Measurements from ENCODE around the gene CD9.
"Not testable (repeated sequence)": the region's sequence is repeated elsewhere in the genome, so short reads cannot be mapped to it uniquely, and the experiment has no call there.

DNA sequence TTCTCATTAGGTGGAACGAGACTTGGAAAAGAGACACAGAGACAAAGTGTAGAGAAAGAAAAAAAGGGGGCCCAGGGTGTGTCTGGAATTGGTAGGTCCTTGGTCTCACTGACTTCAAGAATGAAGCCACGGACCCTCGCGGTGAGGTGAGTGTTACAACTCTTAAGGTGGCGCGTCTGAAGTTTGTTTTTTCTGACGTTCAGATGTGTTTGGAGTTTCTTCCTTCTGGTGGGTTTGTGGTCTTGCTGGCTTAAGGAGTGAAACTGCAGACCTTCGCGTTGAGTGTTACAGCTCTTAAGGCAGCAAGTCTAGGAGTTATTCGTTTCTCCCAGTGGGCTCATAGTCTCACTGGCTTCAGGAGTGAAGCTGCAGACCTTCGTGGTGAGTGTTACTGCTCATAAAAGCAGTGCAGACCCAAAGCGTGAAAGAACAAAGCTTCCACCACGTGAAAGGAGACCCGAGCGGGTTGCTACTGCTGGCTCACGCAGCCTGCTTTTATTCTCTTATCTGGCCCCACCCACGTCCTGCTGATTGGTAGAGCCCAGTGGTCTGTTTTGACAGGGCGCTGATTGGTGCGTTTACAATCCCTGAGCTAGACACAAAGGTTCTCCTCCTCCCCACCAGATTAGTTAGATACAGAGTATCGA lies 10.1 kb upstream of the CD9 start:
- TF ChIP-seq, protein P1, sequence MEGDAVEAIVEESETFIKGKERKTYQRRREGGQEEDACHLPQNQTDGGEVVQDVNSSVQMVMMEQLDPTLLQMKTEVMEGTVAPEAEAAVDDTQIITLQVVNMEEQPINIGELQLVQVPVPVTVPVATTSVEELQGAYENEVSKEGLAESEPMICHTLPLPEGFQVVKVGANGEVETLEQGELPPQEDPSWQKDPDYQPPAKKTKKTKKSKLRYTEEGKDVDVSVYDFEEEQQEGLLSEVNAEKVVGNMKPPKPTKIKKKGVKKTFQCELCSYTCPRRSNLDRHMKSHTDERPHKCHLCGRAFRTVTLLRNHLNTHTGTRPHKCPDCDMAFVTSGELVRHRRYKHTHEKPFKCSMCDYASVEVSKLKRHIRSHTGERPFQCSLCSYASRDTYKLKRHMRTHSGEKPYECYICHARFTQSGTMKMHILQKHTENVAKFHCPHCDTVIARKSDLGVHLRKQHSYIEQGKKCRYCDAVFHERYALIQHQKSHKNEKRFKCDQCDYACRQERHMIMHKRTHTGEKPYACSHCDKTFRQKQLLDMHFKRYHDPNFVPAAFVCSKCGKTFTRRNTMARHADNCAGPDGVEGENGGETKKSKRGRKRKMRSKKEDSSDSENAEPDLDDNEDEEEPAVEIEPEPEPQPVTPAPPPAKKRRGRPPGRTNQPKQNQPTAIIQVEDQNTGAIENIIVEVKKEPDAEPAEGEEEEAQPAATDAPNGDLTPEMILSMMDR (IDR thresholded peaks at IDR 0.05): not testable (repeated sequence)
- not testable (repeated sequence) for TF ChIP-seq POLR2A (IDR thresholded peaks at IDR 0.05; ENCODE audit: low read depth)

Measured in esophagus muscularis mucosa (tissue), 3 donors.